ENCODE results near the gene SMTN. TPM values are rescaled to one million over a fixed set of nuclear protein-coding genes. Genes with fewer than 3 reads are reported as not detected.

The SMTN gene
- total and polyA plus RNA-seq, 7 donors, result 23.8 to 1,789 (median 987) TPM

- H3K4me1 ChIP-seq, result peaks cover 0 to 19% (median 17%) of the 10 kb centered on the region in 4 donors
- H3K27ac ChIP-seq, result no peak overlapping the region
- no peaks in the 10 kb centered on the region for H3K9me3 ChIP-seq
- no peaks in the 10 kb centered on the region for H3K27me3 ChIP-seq
- no peaks in the 10 kb centered on the region for H3K36me3 ChIP-seq
- DNase-seq, result no peak
- TF ChIP-seq POLR2A (IDR thresholded peaks at IDR 0.05), result no peak
- TF ChIP-seq POLR2AphosphoS5 (IDR thresholded peaks at IDR 0.05), result no peak
- TF ChIP-seq, protein P1, sequence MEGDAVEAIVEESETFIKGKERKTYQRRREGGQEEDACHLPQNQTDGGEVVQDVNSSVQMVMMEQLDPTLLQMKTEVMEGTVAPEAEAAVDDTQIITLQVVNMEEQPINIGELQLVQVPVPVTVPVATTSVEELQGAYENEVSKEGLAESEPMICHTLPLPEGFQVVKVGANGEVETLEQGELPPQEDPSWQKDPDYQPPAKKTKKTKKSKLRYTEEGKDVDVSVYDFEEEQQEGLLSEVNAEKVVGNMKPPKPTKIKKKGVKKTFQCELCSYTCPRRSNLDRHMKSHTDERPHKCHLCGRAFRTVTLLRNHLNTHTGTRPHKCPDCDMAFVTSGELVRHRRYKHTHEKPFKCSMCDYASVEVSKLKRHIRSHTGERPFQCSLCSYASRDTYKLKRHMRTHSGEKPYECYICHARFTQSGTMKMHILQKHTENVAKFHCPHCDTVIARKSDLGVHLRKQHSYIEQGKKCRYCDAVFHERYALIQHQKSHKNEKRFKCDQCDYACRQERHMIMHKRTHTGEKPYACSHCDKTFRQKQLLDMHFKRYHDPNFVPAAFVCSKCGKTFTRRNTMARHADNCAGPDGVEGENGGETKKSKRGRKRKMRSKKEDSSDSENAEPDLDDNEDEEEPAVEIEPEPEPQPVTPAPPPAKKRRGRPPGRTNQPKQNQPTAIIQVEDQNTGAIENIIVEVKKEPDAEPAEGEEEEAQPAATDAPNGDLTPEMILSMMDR (IDR thresholded peaks at IDR 0.05), result no peak
- no peak for TF ChIP-seq EP300 (IDR thresholded peaks at IDR 0.05)
- 71 to 83% methylated on average over 3 of the region's 3 CpGs for WGBS, 2 donors
- intact Hi-C loops (cut with DNase I), result loop anchor here (10.0 kb wide), 1 partner anchor 359 kb away; no protein-coding TSS in a partner anchor
- H3K4me3 ChIP-seq, result no peak overlapping the region
Observed at GRCh38 chr22:31124290-31124689, 43.2 kb downstream of the SMTN start.

GRCh38 chr22:31124811-31125465, 43.8 kb downstream of the SMTN start:
- no peak for TF ChIP-seq POLR2AphosphoS5 (IDR thresholded peaks at IDR 0.05)
- TF ChIP-seq EP300 (IDR thresholded peaks at IDR 0.05), result no peak
- TF ChIP-seq, protein P1 (IDR thresholded peaks at IDR 0.05), result no peak
- TF ChIP-seq POLR2A (IDR thresholded peaks at IDR 0.05), result no peak
- H3K9me3 ChIP-seq, result no peaks in the 10 kb centered on the region
- H3K4me3 ChIP-seq, result no peak overlapping the region
- H3K27ac ChIP-seq, result no peak overlapping the region
- WGBS, 2 donors, result 85 to 88% methylated on average over 14 of the region's 14 CpGs
- no peak for DNase-seq
- intact Hi-C loops (cut with DNase I), result loop anchor here (10.0 kb wide), 1 partner anchor 360 kb away; no protein-coding TSS in a partner anchor
- H3K27me3 ChIP-seq, result no peaks in the 10 kb centered on the region
- peaks cover 0 to 19% (median 17%) of the 10 kb centered on the region in 4 donors for H3K4me1 ChIP-seq
- H3K36me3 ChIP-seq, result no peaks in the 10 kb centered on the region

DNA sequence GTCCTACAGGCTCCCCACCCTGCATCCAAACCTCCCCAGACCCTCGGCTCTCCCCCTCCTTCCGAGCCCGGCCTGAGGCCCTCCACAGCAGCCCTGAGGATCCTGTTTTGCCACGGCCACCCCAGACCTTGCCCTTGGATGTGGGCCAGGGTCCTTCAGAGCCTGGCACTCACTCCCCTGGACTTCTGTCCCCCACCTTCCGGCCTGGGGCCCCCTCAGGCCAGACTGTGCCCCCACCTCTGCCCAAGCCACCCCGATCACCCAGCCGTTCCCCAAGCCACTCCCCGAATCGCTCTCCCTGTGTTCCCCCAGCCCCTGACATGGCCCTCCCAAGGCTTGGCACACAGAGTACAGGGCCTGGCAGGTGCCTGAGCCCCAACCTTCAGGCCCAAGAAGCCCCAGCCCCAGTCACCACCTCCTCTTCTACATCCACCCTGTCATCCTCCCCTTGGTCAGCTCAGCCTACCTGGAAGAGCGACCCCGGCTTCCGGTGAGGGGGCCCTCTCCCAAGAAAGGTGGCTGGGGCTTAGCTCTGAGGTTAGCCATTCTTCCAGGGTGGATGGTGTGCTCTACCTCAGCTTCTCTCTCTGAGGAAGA, 44.5 kb downstream of the SMTN start:
- intact Hi-C loops (cut with DNase I), result loop anchor here (10.0 kb wide), 1 partner anchor 361 kb away; no protein-coding TSS in a partner anchor
- H3K27me3 ChIP-seq, result no peaks in the 10 kb centered on the region

DNA sequence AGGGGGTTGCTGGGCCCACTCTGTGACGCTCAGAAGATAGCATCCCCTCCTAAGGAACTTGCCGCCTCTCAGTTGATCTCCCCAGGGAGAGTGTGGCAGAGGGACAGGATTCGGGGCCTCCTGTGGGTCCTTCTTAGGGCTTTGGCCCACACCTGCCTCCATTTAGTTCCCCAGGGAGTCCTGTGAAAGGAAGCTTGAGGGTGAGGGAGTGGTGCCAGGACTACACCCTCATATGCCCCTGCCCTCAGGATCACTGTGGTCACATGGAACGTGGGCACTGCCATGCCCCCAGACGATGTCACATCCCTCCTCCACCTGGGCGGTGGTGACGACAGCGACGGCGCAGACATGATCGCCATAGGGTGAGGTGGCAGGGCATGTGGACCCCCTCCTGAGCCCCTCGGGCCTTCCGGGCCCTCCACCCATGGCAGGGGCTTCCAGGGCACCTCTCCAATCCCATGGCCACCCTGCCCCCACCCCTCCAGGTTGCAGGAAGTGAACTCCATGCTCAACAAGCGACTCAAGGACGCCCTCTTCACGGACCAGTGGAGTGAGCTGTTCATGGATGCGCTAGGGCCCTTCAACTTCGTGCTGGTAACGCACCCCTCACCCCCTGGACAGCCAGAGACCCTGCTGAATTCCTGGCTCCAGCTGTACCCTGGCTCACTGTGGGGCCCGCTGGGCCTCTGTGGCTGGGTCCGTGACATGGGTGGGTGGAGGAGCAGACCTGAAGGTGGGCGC, 45.2 kb downstream of the SMTN start:
- Histone ChIP-seq H3K36me3 (no peaks in the 10 kb centered on the region), H3K9me3 (no peaks in the 10 kb centered on the region), H3K4me1 (peaks cover 0 to 19% (median 17%) of the 10 kb centered on the region in 4 donors), H3K27ac (no peak overlapping the region), H3K27me3 (no peaks in the 10 kb centered on the region), H3K4me3 (no peak overlapping the region)
- no peak for DNase-seq
- whole genome bisulfite sequencing, 2 donors, result 89 to 92% methylated on average over 22 of the region's 22 CpGs
- TF ChIP-seq, protein P1 (IDR thresholded peaks at IDR 0.05), result no peak
- TF ChIP-seq POLR2A (IDR thresholded peaks at IDR 0.05), result no peak
- no peak for TF ChIP-seq EP300 (IDR thresholded peaks at IDR 0.05)
- no peak for TF ChIP-seq POLR2AphosphoS5 (IDR thresholded peaks at IDR 0.05)
- intact Hi-C loops (cut with DNase I), result loop anchor here (10.0 kb wide), 1 partner anchor 361 kb away; no protein-coding TSS in a partner anchor

More for the DNA sequence above, 44.5 kb downstream of the SMTN start:
- TF ChIP-seq EP300 (IDR thresholded peaks at IDR 0.05), result no peak
- 84 to 89% methylated on average over 12 of the region's 12 CpGs for WGBS, 2 donors
- DNase-seq, result no peak
- H3K9me3 ChIP-seq, result no peaks in the 10 kb centered on the region
- H3K4me1 ChIP-seq, result peaks cover 0 to 19% (median 17%) of the 10 kb centered on the region in 4 donors
- H3K36me3 ChIP-seq, result no peaks in the 10 kb centered on the region
- no peak overlapping the region for H3K4me3 ChIP-seq
- H3K27ac ChIP-seq, result no peak overlapping the region

DNA sequence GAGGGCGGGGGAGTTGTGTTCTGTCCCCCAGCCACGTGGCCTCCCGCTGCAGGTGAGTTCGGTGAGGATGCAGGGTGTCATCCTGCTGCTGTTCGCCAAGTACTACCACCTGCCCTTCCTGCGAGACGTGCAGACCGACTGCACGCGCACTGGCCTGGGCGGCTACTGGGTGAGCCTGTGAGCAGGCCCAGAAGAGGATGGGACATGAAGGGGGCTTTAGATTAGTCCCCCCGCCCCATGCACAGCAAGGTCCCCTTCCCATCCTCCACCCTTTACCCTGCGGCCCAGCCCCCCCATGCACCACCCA, 45.7 kb downstream of the SMTN start:
- Histone ChIP-seq H3K27ac (no peak overlapping the region), H3K4me3 (no peak overlapping the region), H3K9me3 (no peaks in the 10 kb centered on the region), H3K4me1 (peaks cover 0 to 19% (median 17%) of the 10 kb centered on the region in 4 donors), H3K27me3 (no peaks in the 10 kb centered on the region), H3K36me3 (no peaks in the 10 kb centered on the region)
- TF ChIP-seq EP300 (IDR thresholded peaks at IDR 0.05) (no peak), POLR2A (IDR thresholded peaks at IDR 0.05) (no peak), POLR2AphosphoS5 (IDR thresholded peaks at IDR 0.05) (no peak)
- TF ChIP-seq, protein P1 (IDR thresholded peaks at IDR 0.05), result no peak
- 84 to 89% methylated on average over 13 of the region's 13 CpGs for whole genome bisulfite sequencing, 2 donors
- intact Hi-C loops (cut with DNase I), result loop anchor here (10.0 kb wide), 1 partner anchor 362 kb away; no protein-coding TSS in a partner anchor
- no peak for DNase-seq
